GM19025 (cell line): ENCODE results near the gene MDK.
A peak's percentile ranks its signal among the peaks of the same experiment; 100 is the strongest.

Experiments
- ATAC-seq: cut with Tn5 transposase; IDR thresholded peaks from one replicate; pipeline ENCODE4 v1.9.1; 2021; ENCODE audit warnings: mild to moderate bottlenecking, low read depth, moderate library complexity; ENCODE audit not compliant: unreplicated experiment

Gene MDK

GRCh38 chr11:46347637-46348311 lies 33.7 kb upstream of the MDK start:
- no peak for ATAC-seq

- no peak for ATAC-seq
These were observed 32.7 kb upstream of the MDK start for GRCh38 chr11:46348566-46349401.

GRCh38 chr11:46350695-46351094 lies 30.8 kb upstream of the MDK start:
- no peak for ATAC-seq

GRCh38 chr11:46351148-46351547 lies 30.3 kb upstream of the MDK start:
- ATAC-seq, result no peak

GRCh38 chr11:46351606-46352005 lies 29.9 kb upstream of the MDK start:
- ATAC-seq, result no peak

- no peak for ATAC-seq
These were observed 29.2 kb upstream of the MDK start for GRCh38 chr11:46352063-46352841.

GRCh38 chr11:46353698-46354097 lies 27.8 kb upstream of the MDK start:
- ATAC-seq, result no peak

GRCh38 chr11:46356924-46357482 lies 24.5 kb upstream of the MDK start:
- no peak for ATAC-seq

GRCh38 chr11:46357483-46357936 lies 24.0 kb upstream of the MDK start:
- ATAC-seq, result no peak

GRCh38 chr11:46359953-46360352 lies 21.5 kb upstream of the MDK start:
- ATAC-seq, result no peak

- no peak for ATAC-seq
These were observed 20.6 kb upstream of the MDK start for GRCh38 chr11:46360878-46361277.

- ATAC-seq, result peak; percentile 89
These were observed 19.9 kb upstream of the MDK start for GRCh38 chr11:46361283-46362155.

- ATAC-seq, result no peak
These were observed 19.1 kb upstream of the MDK start for GRCh38 chr11:46362156-46363030.

GRCh38 chr11:46363031-46363407 lies 18.4 kb upstream of the MDK start:
- no peak for ATAC-seq

GRCh38 chr11:46363455-46364005 lies 17.9 kb upstream of the MDK start:
- ATAC-seq, result no peak

GRCh38 chr11:46364056-46364455 lies 17.4 kb upstream of the MDK start:
- ATAC-seq, result no peak

GRCh38 chr11:46364791-46365190 lies 16.7 kb upstream of the MDK start:
- no peak for ATAC-seq

GRCh38 chr11:46366260-46366659 lies 15.2 kb upstream of the MDK start:
- ATAC-seq, result no peak
